GM19193 (cell line): Measurements from ENCODE around the gene SCART1.

Source experiments
- POLR2A ChIP-seq: IDR thresholded peaks from 4 replicates; pipeline ENCODE4 v1.6.1; 2011; ENCODE audit not compliant: insufficient read depth, insufficient read length; ENCODE audit errors: extremely low read depth

SCART1 gene

DNA sequence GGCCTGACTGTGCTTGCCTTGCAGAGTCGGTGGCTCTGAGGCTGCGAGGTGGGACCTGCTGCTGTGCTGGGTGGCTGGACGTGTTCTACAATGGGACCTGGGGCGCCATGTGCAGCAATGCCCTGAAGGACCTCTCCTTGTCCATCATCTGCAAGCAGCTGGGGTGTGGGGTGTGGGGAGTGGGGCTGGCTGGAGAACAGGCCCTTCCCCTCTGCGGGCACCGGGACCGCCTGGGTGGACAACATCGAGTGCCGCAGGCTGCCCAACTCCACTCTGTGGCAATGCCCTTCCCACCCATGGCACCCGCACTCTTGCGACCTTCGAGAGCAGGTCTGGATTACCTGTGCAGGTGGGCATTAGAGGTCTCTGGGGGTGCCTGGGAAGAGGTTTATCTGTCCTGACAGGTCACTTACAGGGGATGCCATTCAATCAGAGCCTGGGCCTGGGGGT lies 10.9 kb downstream of the SCART1 start:
- no peak for TF ChIP-seq POLR2A

GRCh38 chr10:133465191-133465949 lies 11.6 kb downstream of the SCART1 start:
- TF ChIP-seq POLR2A, result no peak

GRCh38 chr10:133465950-133466474 lies 12.3 kb downstream of the SCART1 start:
- TF ChIP-seq POLR2A, result no peak

DNA sequence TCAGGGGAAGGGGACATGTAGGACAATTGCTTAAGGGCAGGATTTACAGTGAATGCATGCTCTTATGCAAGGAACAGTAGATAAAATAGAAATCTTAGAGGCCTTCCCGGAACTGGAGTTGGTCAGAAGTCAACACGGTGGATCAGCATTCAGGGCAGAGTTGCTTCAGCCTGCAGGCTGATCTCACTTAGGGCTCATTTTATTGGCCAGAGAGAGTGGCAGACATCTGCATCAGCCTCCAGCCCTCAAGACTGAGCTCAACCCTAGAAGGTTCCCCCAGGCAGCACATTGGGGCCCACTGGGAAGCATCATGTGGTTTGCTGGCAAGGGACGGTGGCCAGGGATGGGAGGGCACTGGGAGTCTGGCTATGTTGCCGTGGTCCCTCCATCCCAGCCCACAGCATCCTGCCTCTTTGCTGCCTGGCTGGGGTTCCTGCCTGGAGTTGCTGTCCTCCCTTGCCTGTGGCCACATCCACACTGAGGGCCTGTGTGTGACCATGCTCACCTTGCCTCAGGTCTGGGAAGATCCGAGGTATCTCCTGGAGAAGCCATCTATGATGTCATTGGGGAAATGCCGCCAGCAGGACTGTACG lies 13.0 kb downstream of the SCART1 start:
- TF ChIP-seq POLR2A, result no peak

- TF ChIP-seq POLR2A, result no peak
Observed at GRCh38 chr10:133467286-133467911, 13.7 kb downstream of the SCART1 start.

- no peak for TF ChIP-seq POLR2A
Observed at GRCh38 chr10:133471300-133472109, 17.8 kb downstream of the SCART1 start.

DNA sequence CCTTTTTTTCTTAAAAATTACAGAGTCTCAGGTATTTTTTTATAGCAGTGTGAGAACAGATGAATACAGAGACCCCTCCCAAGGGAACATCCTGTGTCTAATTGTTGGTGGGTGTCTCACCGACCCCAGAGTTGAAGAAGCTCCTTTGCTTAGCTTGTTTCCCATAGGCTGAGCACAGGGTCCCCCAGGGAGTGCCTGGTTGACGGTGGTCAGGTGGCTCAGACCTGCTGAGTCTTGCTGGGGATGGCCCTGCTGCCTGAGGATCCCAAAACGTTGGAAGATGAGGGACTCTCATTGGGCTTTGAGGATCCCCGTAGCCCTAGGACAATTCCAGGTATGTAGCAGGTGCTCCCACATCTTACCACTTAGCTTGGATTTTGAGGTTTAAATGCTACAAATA lies 19.5 kb downstream of the SCART1 start:
- TF ChIP-seq POLR2A, result no peak

DNA sequence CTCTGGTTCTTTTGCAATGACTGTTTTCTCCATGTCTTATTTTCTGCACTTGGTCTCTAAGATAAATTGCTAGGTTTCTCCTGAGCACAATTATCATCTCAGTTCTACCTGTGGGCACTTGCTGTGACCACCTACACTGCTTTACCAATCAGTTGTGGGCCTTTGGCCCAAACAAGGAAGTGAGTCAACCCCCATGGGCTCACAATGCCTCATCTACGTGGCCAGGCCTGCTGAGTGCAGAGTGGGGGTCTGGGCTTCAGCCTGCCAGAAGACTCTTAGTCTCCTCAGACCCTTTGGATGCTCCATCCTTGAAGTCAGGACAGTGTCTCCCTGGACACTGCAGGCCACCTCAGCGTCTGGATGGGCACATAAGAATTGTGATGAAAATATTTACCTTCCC lies 20.3 kb downstream of the SCART1 start:
- no peak for TF ChIP-seq POLR2A

GRCh38 chr10:133474665-133475424 lies 21.1 kb downstream of the SCART1 start:
- no peak for TF ChIP-seq POLR2A

DNA sequence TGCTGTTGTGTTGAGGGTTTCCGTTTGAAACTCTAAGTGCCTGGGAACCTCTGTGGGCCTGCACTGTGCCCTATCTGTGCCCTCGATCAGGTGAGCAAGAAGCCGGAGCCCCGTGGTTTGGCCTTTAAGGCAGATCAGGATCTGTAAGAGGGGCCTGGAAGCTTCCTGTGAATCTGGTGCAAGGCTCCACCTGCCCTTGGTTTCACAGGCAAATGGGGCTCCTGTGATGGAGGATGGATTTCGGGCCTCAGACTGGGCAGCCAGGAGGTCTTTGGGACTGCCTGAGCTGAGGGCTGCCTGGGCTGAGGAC lies 21.6 kb downstream of the SCART1 start:
- TF ChIP-seq POLR2A, result no peak

GRCh38 chr10:133475821-133476640 lies 22.3 kb downstream of the SCART1 start:
- TF ChIP-seq POLR2A, result no peak

- TF ChIP-seq POLR2A, result no peak
Observed at GRCh38 chr10:133476641-133476990, 22.9 kb downstream of the SCART1 start.

- TF ChIP-seq POLR2A, result no peak
Observed at GRCh38 chr10:133481086-133481643, 27.4 kb downstream of the SCART1 start.
